GM12892 (cell line): ENCODE data around the gene RAP1A.

Source experiments
- DNase-seq: peaks from one replicate; pipeline ENCODE4 v3.0.0; 2011; ENCODE audit not compliant: insufficient read length
- FAIRE-seq: peaks from 2 replicates; lab custom pipeline; 2011; peaks lifted over from hg19 to GRCh38; lab: Jason Lieb, UNC
- POLR2A ChIP-seq: IDR thresholded peaks from 2 replicates; pipeline ENCODE4 v1.6.1; 2011; ENCODE audit warnings: low read depth, low read length, control low read depth
- POLR2AphosphoS5 ChIP-seq: IDR thresholded peaks from 2 replicates; pipeline ENCODE4 v1.6.1; 2011; ENCODE audit warnings: low read depth, low read length, control low read depth
- TAF1 ChIP-seq: IDR thresholded peaks from 2 replicates; pipeline ENCODE4 v1.6.1; 2011; ENCODE audit warnings: low read depth, mild to moderate bottlenecking, control low read depth, low read length, borderline replicate concordance

RAP1A gene

GRCh38 chr1:111730706-111731105 is 111.1 kb downstream of the RAP1A start:
- DNase-seq = no peak
- TF ChIP-seq POLR2AphosphoS5 (no peak), POLR2A (no peak), TAF1 (no peak)
- FAIRE-seq = no peak

DNA sequence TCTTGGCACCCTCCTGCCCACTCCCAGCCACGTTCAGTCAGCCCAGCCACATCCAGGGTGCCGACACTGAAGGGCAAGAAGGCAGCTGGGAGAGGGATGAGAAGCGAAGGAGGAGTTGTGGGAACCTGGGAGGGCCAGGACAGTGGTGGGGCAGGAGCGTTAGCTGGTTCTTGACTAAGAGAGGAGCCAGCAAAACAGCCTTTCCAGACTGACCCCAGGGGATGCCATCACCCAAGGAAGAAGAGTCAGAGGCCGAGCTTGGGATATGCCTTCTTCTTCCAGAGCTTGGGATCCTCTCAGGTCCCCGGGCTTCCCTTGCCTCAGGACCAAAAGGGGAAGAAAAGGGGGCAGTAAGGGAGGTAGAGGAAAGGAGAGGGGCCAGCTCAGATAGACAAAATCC is 112.4 kb downstream of the RAP1A start:
- no peak for TF ChIP-seq POLR2AphosphoS5
- no peak for TF ChIP-seq TAF1
- no peak for TF ChIP-seq POLR2A

GRCh38 chr1:111732718-111733117 is 113.1 kb downstream of the RAP1A start:
- FAIRE-seq (no peak), DNase-seq (no peak)
- TF ChIP-seq TAF1 = no peak
- TF ChIP-seq POLR2A = no peak
- no peak for TF ChIP-seq POLR2AphosphoS5

More for the DNA sequence above, 112.4 kb downstream of the RAP1A start:
- DNase-seq = no peak
- FAIRE-seq = no peak

DNA sequence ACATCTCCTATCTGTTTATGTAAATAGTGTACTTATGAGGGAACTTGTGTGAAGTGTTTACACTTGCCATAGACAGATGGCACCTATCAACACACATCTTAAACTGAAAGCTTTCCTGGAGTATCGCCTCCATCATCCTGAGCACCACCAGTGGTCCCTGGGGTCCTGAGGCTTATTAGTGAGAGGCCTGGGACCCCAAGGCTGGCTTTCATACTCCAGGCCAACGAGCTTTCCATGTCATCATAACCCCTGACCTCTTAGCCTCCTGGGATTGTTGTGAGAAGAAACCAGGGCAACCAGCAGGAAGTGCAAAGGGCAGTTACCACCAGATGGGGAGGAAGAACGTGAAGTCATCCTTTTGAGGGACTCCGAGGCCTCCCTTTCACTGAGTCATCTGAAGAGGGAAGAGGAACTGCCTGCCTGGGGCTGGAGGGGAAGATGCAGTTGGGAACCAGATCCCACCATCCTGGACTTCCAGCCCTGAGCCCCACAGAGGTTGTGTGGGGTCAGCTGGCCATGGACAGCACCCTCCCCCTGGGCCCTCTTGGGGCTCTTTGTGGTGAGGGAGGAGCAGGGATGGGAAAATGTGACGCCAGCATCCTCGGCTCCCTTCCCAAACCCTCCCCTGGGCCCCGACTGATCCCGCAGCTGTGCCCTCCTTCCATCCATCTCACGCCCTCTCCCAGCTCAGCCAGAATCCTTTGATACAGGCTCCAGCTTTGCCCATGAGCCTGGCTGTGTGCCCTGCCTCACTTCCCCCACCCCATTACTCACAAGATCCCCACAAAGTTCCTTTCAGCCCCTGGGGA is 113.8 kb downstream of the RAP1A start:
- DNase-seq (no peak), FAIRE-seq (no peak)
- TF ChIP-seq TAF1 (no peak), POLR2A (no peak), POLR2AphosphoS5 (no peak)

DNA sequence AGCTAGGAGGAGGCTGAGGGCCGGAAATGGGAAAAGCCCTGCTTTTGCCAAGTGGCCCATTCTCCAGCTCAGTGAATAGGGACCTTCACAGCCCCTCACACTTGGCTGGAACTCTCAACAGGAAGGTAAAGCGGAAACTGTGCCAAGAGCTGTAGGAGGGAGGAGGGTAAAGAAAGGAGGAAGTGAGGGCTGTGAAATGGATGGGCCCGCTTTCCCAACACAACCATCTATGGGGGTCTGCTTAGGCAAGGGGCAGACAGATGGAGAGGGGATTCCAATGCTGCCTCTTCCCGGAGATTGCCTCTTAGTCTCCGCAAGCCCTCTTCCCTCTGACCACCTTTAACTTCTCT is 114.4 kb downstream of the RAP1A start:
- TF ChIP-seq POLR2AphosphoS5 (no peak), TAF1 (no peak), POLR2A (no peak)
- FAIRE-seq (no peak), DNase-seq (no peak)

- no peak for FAIRE-seq
- no peak for DNase-seq
- TF ChIP-seq POLR2AphosphoS5 = no peak
- no peak for TF ChIP-seq TAF1
- TF ChIP-seq POLR2A = no peak
Measured at GRCh38 chr1:111734426-111734825, 114.8 kb downstream of the RAP1A start.

GRCh38 chr1:111734856-111735255 is 115.3 kb downstream of the RAP1A start:
- FAIRE-seq = no peak
- no peak for DNase-seq
- TF ChIP-seq POLR2AphosphoS5 (no peak), TAF1 (no peak), POLR2A (no peak)

DNA sequence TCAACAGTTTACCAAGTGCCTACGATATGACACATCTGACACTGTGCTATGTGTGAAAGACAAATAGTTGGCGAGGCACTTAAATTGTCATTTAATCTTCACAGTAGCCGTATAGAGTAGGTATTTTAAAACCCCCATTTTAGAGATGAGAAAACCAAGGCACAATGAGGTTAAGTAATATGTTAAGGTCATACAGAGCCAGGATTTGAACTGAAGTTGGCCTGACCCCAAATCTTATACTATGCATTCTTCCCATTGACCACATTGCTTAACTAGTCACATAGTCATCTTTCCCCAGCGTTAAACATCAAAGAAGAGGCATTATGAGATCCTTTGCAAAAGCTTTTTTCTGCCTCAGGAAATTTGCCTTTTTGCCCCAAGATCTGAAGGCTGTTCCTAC is 115.7 kb downstream of the RAP1A start:
- TF ChIP-seq POLR2AphosphoS5 (no peak), TAF1 (no peak), POLR2A (no peak)
- no peak for FAIRE-seq

DNA sequence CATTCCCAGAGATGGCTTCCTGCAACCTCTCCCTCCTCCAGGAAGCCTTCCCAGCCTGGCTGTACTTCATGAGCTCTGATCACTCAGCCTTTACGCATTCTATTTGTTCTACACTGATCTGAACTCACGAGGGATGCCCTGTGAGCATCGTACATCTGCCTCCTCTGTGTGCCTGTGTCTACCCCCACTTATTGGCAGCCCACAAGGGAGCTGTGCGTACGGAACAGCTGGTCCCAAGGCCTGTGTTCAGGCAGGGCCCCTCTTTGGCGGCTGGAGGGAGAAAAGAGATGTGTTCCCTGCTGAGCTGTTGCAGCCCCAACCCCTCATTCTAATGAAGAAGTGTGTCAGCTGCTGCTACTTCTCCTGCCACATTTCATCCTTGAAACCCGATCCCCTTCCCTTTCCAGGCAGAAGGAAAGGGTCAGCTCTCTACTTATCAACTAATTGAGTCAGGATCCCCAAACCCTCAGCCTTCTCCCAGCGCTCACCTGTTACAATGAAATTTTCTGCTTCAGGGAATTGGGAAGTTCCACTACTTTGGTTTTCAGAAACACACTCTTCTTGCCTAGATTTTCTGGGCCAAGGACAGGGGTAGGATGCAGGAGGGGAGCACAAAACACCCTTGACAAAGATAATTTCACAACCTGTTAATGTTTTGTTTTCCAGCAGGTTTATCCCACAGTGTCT is 116.4 kb downstream of the RAP1A start:
- DNase-seq = no peak
- no peak for TF ChIP-seq TAF1
- no peak for TF ChIP-seq POLR2A
- TF ChIP-seq POLR2AphosphoS5 = no peak
- FAIRE-seq = no peak

More for the DNA sequence above, 115.7 kb downstream of the RAP1A start:
- no peak for DNase-seq

GRCh38 chr1:111736548-111737215 is 117.1 kb downstream of the RAP1A start:
- no peak for DNase-seq
- no peak for TF ChIP-seq POLR2AphosphoS5
- no peak for TF ChIP-seq POLR2A
- TF ChIP-seq TAF1 = no peak
- no peak for FAIRE-seq

- DNase-seq (no peak), FAIRE-seq (no peak)
- TF ChIP-seq POLR2A = no peak
- no peak for TF ChIP-seq POLR2AphosphoS5
- TF ChIP-seq TAF1 = no peak
Measured at GRCh38 chr1:111737216-111738132, 117.9 kb downstream of the RAP1A start.
